HEK293 (cell line): ENCODE measurements around the gene ZNF776.

Source experiments
- AEBP2 ChIP-seq: fragments of 450-650 bp; formaldehyde crosslinking; IDR thresholded peaks from 2 replicates; pipeline ENCODE4 v1.5.1; 2016; ENCODE audit warnings: missing biosample characterization, missing genetic modification characterization, borderline replicate concordance
- CTCF ChIP-seq: fragments of 450-650 bp; formaldehyde crosslinking; IDR thresholded peaks from 2 replicates; pipeline ENCODE4 v1.5.1; 2016; ENCODE audit warnings: missing biosample characterization, missing genetic modification characterization
- EGR2 ChIP-seq: fragments of 450-650 bp; formaldehyde crosslinking; IDR thresholded peaks from 2 replicates; pipeline ENCODE4 v1.5.1; 2016; ENCODE audit warnings: low read depth, missing biosample characterization, missing genetic modification characterization
- KLF16 ChIP-seq: fragments of 450-650 bp; formaldehyde crosslinking; IDR thresholded peaks from 2 replicates; pipeline ENCODE4 v1.5.1; 2017; ENCODE audit warnings: missing biosample characterization, missing genetic modification characterization
- PRDM10 ChIP-seq: fragments of 450-650 bp; formaldehyde crosslinking; IDR thresholded peaks from 2 replicates; pipeline ENCODE4 v1.5.1; 2016; ENCODE audit warnings: missing biosample characterization, missing genetic modification characterization
- YY2 ChIP-seq: fragments of 450-650 bp; formaldehyde crosslinking; IDR thresholded peaks from 2 replicates; pipeline ENCODE4 v1.5.1; 2016; ENCODE audit warnings: missing biosample characterization, missing genetic modification characterization
- ZBTB11 ChIP-seq: fragments of 450-650 bp; formaldehyde crosslinking; conservative IDR thresholded peaks from 2 replicates; pipeline ENCODE4 v1.5.1; 2016; ENCODE audit warnings: low read depth, missing biosample characterization, missing genetic modification characterization
- ZBTB17 ChIP-seq: fragments of 450-650 bp; formaldehyde crosslinking; IDR thresholded peaks from 2 replicates; pipeline ENCODE4 v1.5.1; 2016; ENCODE audit warnings: missing biosample characterization, missing genetic modification characterization
- ZBTB26 ChIP-seq: fragments of 450-650 bp; formaldehyde crosslinking; optimal IDR thresholded peaks from 2 replicates; pipeline ENCODE3; 2016; ENCODE audit warnings: missing biosample characterization, mild to moderate bottlenecking, missing genetic modification characterization
- ZNF114 ChIP-seq: fragments of 450-650 bp; formaldehyde crosslinking; IDR thresholded peaks from 2 replicates; pipeline ENCODE4 v1.5.0; 2017; ENCODE audit warnings: missing biosample characterization, missing genetic modification characterization
- ZNF184 ChIP-seq: fragments of 450-650 bp; IDR thresholded peaks from 2 replicates; pipeline ENCODE4 v1.5.1; 2018; ENCODE audit warnings: missing biosample characterization, mild to moderate bottlenecking, missing genetic modification characterization
- ZNF221 ChIP-seq: fragments of 450-650 bp; formaldehyde crosslinking; IDR thresholded peaks from 2 replicates; pipeline ENCODE4 v1.5.1; 2017; ENCODE audit warnings: missing biosample characterization, missing genetic modification characterization, borderline replicate concordance
- ZNF324 ChIP-seq: fragments of 450-650 bp; formaldehyde crosslinking; IDR thresholded peaks from 2 replicates; pipeline ENCODE4 v1.5.1; 2016; ENCODE audit warnings: missing biosample characterization, missing genetic modification characterization
- ZNF518A ChIP-seq: fragments of 450-650 bp; formaldehyde crosslinking; conservative IDR thresholded peaks from 2 replicates; pipeline ENCODE4 v1.5.1; 2016; ENCODE audit warnings: low read depth, missing biosample characterization, missing genetic modification characterization
- ZNF530 ChIP-seq: fragments of 450-650 bp; formaldehyde crosslinking; IDR thresholded peaks from 2 replicates; pipeline ENCODE4 v1.5.1; 2016; ENCODE audit warnings: low read depth, missing biosample characterization, missing genetic modification characterization
- ZNF692 ChIP-seq: fragments of 450-650 bp; formaldehyde crosslinking; IDR thresholded peaks from 2 replicates; pipeline ENCODE4 v1.5.1; 2016; ENCODE audit warnings: missing biosample characterization, missing genetic modification characterization

The ZNF776 gene

GRCh38 chr19:57746580-57747471, at the start of gene ZNF776 (continued):
- peak; percentile 94 for TF ChIP-seq ZNF518A (tag by site-specific recombination)
- peak; percentile 97 for TF ChIP-seq PRDM10 (tag by site-specific recombination)
- 0 out of 2 replicates have a peak, but pooled peaks have one; percentile 20 for TF ChIP-seq KLF16 (tag by site-specific recombination)
- TF ChIP-seq ZNF184 (tag by site-specific recombination): no peak
- no peak for TF ChIP-seq ZNF530
- peak; percentile 74; the same call in 1 of the 2 replicates for TF ChIP-seq YY2 (tag by site-specific recombination)
- peak; percentile 40; the same call in 1 of the 2 replicates for TF ChIP-seq ZNF692 (tag by site-specific recombination)
- TF ChIP-seq ZBTB11: peak; percentile 42
- peak; percentile 57; the same call in 1 of the 2 replicates for TF ChIP-seq ZNF324 (tag by site-specific recombination)
- no peak for TF ChIP-seq ZNF221
- peak; percentile 36 for TF ChIP-seq ZBTB26 (tag by site-specific recombination)
- no peak for TF ChIP-seq AEBP2
- TF ChIP-seq ZBTB17 (tag by site-specific recombination): 0 out of 2 replicates have a peak, but pooled peaks have one; percentile 10
- 0 out of 2 replicates have a peak, but pooled peaks have one; percentile 63 for TF ChIP-seq ZNF114
- TF ChIP-seq CTCF (tag by site-specific recombination): peak; percentile 44; the same call in 1 of the 2 replicates
- TF ChIP-seq EGR2 (tag by site-specific recombination): 0 out of 2 replicates have a peak, but pooled peaks have one; percentile 5
